Right lobe of liver (tissue), 6 donors: ENCODE data around the gene DCAF17. TPM values are rescaled to one million over a fixed set of nuclear protein-coding genes. Genes with fewer than 3 reads are reported as not detected.

Source experiments
- ATAC-seq, 4 donors: fragments of 200-7000 bp; cut with Tn5 transposase; one replicate each; pipeline ENCODE4 v1.9.1; 2020; ENCODE audit warnings: mild to moderate bottlenecking in 4 of 4, moderate library complexity in 4 of 4
- DNase-seq, 3 donors: peaks; one replicate each; pipeline ENCODE4 v3.0.0-alpha.2; 2020
- H3K27ac ChIP-seq, 3 donors: fragments of 200-600 bp; one replicate each; pipeline ENCODE4 v1.8.0; 2022
- H3K27me3 ChIP-seq, 2 donors: fragments of 200-600 bp; one replicate each; pipeline ENCODE4 v1.8.0; 2022
- H3K36me3 ChIP-seq, 4 donors: fragments of 200-600 bp; sonication (generic) in 1 of 4; one replicate each; pipeline versions ENCODE4 v1.5.1 to v1.8.0; 2017 to 2022; ENCODE audit warnings: control low read depth in 1 of 4
- H3K4me1 ChIP-seq, 4 donors: fragments of 200-600 bp; sonication (generic) in 1 of 4; one replicate each; pipeline versions ENCODE4 v1.5.1 to v1.8.0; 2017 to 2022; ENCODE audit warnings: control low read depth in 1 of 4
- H3K4me3 ChIP-seq, 3 donors: fragments of 200-600 bp; one replicate each; pipeline ENCODE4 v1.8.0; 2022
- H3K9me3 ChIP-seq, 4 donors: fragments of 200-600 bp; sonication (generic) in 1 of 4; one replicate each; pipeline versions ENCODE4 v1.5.1 to v1.8.0; 2017 to 2022; ENCODE audit warnings: control low read depth in 1 of 4
- POLR2A ChIP-seq: fragments of 450-650 bp; IDR thresholded peaks from one replicate; pipeline ENCODE4 v1.6.1; 2017; ENCODE audit warnings: antibody characterized with exemption, mild to moderate bottlenecking
- WGBS: methylation state at CpG from one replicate; pipeline ENCODE4 v1.1.6; 2018; ENCODE audit warnings: low coverage, low lambda C conversion rate; ENCODE audit not compliant: insufficient coverage; ENCODE audit errors: missing lambda C conversion rate; 5-methylcytosine and 5-hydroxymethylcytosine counted together
- intact Hi-C, 2 donors: fragments of 100-400 bp; cut with DNase I; formaldehyde crosslinking; loops; one replicate each; pipeline versions ENCODE4 v1.11.2 to v1.14.1; 2022
- long read RNA-seq: library from polyadenylated mRNA; unstranded; transcript quantifications from one replicate; pipeline ENCODE4 v2.0.0, GENCODE V29; 2019
- total RNA-seq, 6 experiments: library from RNA; depleted of rRNA in 2 of 6; stranded (reverse); fragments of >200 nt in 2 of 6; fragmentation: NEBNext Ultra II Directional in 3 of 6; extraction: Animal tissue kit (Norgen Biotek cat#: 25700) in 3 of 6; gene quantifications; one replicate each; pipeline versions ENCODE4 v1.1.0 to v1.2.4, GENCODE V29; 2016 to 2023
- TF ChIP-seq, protein P1 (sequence below), 4 donors: fragments of 200-600 bp in 3 of 4; fragments of 450-650 bp in 1 of 4; IDR thresholded peaks; one replicate each; pipeline versions ENCODE4 v1.5.1 to v1.8.0; 2016 to 2022; ENCODE audit warnings: antibody characterized with exemption in 4 of 4, mild to moderate bottlenecking in 2 of 4
- donor health status: DM: no; HTN: yes; CAD: no.
- donor health status: DM: no; HTN: no; CAD: no.
- donor health status: DM: no; HTN: no; CAD: no.
- donor health status: DM: no; HTN: yes; CAD: no.
- donor health status: DM: no; HTN: yes; CAD: no.

Gene DCAF17
- 1 to 10 TPM; 5.5 to 8.1 (median 6.9) TPM for total RNA-seq
- long read RNA-seq = 0 reads

DNA sequence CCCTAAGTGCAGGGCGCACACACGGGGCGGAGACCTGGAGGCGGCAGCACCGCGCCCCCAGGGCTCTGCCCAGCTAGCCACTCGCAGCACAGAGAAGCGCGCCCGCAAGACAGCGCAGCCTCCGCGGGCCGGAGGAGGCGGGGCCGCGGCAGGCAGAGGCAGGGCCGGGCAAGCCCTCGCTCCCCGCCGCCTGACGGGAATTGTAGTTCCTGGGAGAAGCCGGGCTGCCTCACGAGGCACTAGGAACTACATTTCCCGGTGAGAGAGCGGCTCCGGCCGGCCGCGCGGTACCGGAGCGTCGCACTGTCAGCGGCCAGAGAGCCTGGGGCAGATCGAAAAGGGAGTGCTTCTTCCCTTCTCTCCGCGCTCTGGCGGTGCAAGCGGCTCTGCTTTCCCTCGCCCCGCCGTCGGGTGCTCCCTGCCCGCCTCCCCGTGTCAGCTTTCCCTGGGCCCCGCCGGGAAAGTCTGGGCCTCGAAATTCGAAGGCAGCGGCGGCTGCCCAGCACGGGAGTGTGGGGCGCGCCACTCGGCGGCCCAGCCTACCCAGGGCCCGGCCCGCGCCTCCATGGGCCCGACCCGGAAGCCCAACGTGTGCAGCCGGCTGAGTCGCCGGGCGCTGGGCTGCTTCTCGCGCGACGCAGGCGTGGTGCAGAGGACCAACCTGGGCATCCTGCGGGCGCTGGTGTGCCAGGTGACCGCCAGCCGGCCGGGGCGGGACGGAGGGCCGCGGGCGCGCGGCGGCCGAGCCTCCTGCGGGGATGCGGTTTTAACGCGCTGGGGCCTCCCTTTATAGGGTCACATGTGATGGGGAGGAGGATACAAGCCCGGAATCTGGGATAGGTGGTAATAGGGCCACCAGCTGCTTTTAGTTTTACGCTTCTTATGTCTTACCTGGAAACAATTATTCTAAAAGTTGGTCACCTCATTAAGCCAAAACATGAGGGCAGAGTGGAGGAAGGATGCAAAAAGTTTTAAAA, at the start of gene DCAF17:
Gene DCAF17 (plus strand): TSS at position 214 of the 977 bp plus-strand sequence. CDS start 352 bp downstream, at position 566.
- H3K36me3 ChIP-seq = no peaks in the 10 kb centered on the region
- TF ChIP-seq POLR2A = peak; percentile 92
- TF ChIP-seq, protein P1, sequence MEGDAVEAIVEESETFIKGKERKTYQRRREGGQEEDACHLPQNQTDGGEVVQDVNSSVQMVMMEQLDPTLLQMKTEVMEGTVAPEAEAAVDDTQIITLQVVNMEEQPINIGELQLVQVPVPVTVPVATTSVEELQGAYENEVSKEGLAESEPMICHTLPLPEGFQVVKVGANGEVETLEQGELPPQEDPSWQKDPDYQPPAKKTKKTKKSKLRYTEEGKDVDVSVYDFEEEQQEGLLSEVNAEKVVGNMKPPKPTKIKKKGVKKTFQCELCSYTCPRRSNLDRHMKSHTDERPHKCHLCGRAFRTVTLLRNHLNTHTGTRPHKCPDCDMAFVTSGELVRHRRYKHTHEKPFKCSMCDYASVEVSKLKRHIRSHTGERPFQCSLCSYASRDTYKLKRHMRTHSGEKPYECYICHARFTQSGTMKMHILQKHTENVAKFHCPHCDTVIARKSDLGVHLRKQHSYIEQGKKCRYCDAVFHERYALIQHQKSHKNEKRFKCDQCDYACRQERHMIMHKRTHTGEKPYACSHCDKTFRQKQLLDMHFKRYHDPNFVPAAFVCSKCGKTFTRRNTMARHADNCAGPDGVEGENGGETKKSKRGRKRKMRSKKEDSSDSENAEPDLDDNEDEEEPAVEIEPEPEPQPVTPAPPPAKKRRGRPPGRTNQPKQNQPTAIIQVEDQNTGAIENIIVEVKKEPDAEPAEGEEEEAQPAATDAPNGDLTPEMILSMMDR (IDR thresholded peaks at IDR 0.05) = peak in 3 of 4 donors; percentile 38 to 48 (median 45)
- intact Hi-C loops = no loop called here
- H3K27me3 ChIP-seq = no peaks in the 10 kb centered on the region
- DNase-seq (peak; percentile 97 to 98 (median 98)), ATAC-seq (peak; percentile 96 to 99 (median 96))
- peak within 1 kb of the TSS; percentile 89 to 95 (median 90) for H3K27ac ChIP-seq
- H3K4me1 ChIP-seq = peaks cover 0 to 12% (median 3%) of the 10 kb centered on the region in 4 donors
- 6% methylated on average over 5 of the region's 92 CpGs for WGBS
- H3K4me3 ChIP-seq = peak within 1 kb of the TSS; percentile 93 to 97 (median 94)
- H3K9me3 ChIP-seq = no peaks in the 10 kb centered on the region

- H3K4me3 ChIP-seq = no peak overlapping the region
- 61% methylated on average over 3 of the region's 10 CpGs for WGBS
- intact Hi-C loops = no loop called here
- no peak for ATAC-seq
- H3K27ac ChIP-seq = no peak overlapping the region
- no peaks in the 10 kb centered on the region for H3K36me3 ChIP-seq
- H3K9me3 ChIP-seq = no peaks in the 10 kb centered on the region
- peaks cover 0 to 8% (median 0%) of the 10 kb centered on the region in 4 donors for H3K4me1 ChIP-seq
- no peak for TF ChIP-seq POLR2A
- TF ChIP-seq, protein P1 (IDR thresholded peaks at IDR 0.05) = no peak
- no peaks in the 10 kb centered on the region for H3K27me3 ChIP-seq
- DNase-seq = no peak
Measured at GRCh38 chr2:171386627-171387026, 47.4 kb upstream of the DCAF17 start.

- DNase-seq (no peak), ATAC-seq (no peak)
- intact Hi-C loops = no loop called here
- Histone ChIP-seq H3K27ac (no peak overlapping the region), H3K36me3 (no peaks in the 10 kb centered on the region), H3K9me3 (no peaks in the 10 kb centered on the region), H3K27me3 (no peaks in the 10 kb centered on the region), H3K4me3 (no peak overlapping the region), H3K4me1 (peaks cover 0 to 8% (median 0%) of the 10 kb centered on the region in 4 donors)
- no peak for TF ChIP-seq POLR2A
- TF ChIP-seq, protein P1 (IDR thresholded peaks at IDR 0.05) = no peak
- 72% methylated on average over 2 of the region's 7 CpGs for WGBS
Measured at GRCh38 chr2:171387052-171387451, 47.0 kb upstream of the DCAF17 start.

GRCh38 chr2:171389325-171389724, 44.7 kb upstream of the DCAF17 start:
- ATAC-seq (no peak), DNase-seq (no peak)
- WGBS = 100% methylated on average over 1 of the region's 1 CpG
- no peak overlapping the region for H3K27ac ChIP-seq
- H3K4me1 ChIP-seq = no peaks in the 10 kb centered on the region
- intact Hi-C loops = no loop called here
- TF ChIP-seq POLR2A = no peak
- TF ChIP-seq, protein P1 (IDR thresholded peaks at IDR 0.05) = no peak
- H3K4me3 ChIP-seq = no peak overlapping the region
- H3K36me3 ChIP-seq = no peaks in the 10 kb centered on the region
- H3K9me3 ChIP-seq = no peaks in the 10 kb centered on the region
- no peaks in the 10 kb centered on the region for H3K27me3 ChIP-seq
